Tibial nerve (tissue), 4 donors: ENCODE data around the gene SPAG9.

Source experiments
- CTCF ChIP-seq, 5 experiments: fragments of 200-600 bp in 3 of 5; fragments of 450-650 bp in 2 of 5; sonication (generic) in 3 of 5; IDR thresholded peaks; one replicate each; pipeline ENCODE4 v1.5.1; 2016 to 2019; ENCODE audit warnings: antibody characterized with exemption in 5 of 5, mild to moderate bottlenecking in 3 of 5, moderate library complexity in 2 of 5
- EP300 ChIP-seq, 2 donors: sonication (generic); formaldehyde crosslinking; IDR thresholded peaks; one replicate each; pipeline ENCODE4 v1.6.1; 2017; ENCODE audit warnings: antibody characterized with exemption in 2 of 2, mild to moderate bottlenecking in 1 of 2

GRCh38 chr17:51169340-51169739, 48.7 kb upstream of the SPAG9 start:
- no peak for TF ChIP-seq CTCF (IDR thresholded peaks at IDR 0.05)
- TF ChIP-seq EP300 (IDR thresholded peaks at IDR 0.05), result no peak
